Hypothalamus (tissue), 51 donors: ENCODE data around the gene DVL1.
"Not testable (repeated sequence)": the region's sequence is repeated elsewhere in the genome, so short reads cannot be mapped to it uniquely, and the experiment has no call there.

ENCODE experiments used
- DNase-seq, 51 donors: peaks; one replicate each; lab custom pipeline; 2025; lab: John Stamatoyannopoulos, UW

DVL1 gene

DNA sequence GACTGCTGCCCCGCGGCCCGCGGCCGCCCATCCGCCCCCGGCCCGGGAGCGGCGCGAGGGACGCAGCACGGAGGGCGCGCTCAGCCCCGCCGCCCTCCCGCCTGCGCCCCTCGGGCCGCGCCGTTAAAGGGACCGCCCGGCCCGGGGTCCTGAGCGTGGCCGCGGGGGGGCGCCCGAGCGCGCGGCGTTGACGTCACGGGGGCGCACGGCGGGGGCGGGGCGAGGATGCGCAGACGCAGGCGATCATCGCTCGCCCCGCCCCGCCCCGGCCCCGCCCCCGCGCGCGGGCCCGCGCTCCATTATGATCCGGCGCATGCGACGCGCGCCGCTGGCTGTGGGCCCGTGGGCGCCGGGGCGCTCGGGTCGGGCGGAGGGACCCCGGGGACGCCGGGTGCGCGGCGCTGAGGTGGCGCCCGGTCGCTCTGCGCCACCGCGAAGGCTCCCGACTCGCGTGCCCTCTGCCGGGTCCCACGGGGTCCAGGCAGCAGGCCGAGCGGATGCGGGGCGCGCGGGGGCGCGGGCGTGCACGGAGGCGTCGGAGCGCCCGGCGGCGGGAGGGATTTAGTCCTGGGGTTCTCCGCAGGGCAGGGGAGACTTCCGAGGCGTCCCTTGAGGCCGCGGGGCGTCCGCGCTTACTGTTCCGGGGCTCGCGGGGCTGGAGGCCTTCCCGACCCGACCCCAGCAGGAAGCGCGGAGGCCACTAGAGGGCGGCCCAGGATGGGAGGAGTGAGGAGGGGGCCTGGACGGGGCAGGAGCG lies at the start of gene DVL1:
TSS of gene DVL1 (minus strand) at position 163 of the 757 bp plus-strand sequence. CDS start 353 bp downstream, outside the sequence.
- DNase-seq, result peak in 36 of 51 donors; percentile 17 to 82 (median 55)

GRCh38 chr1:1398677-1399186 lies 49.5 kb upstream of the DVL1 start:
- DNase-seq, result no peak

GRCh38 chr1:1397839-1398523 lies 48.8 kb upstream of the DVL1 start:
- DNase-seq, result no peak

GRCh38 chr1:1395166-1395565 lies 45.9 kb upstream of the DVL1 start:
- no peak for DNase-seq

- DNase-seq, result no peak
Observed at GRCh38 chr1:1394116-1394515, 44.9 kb upstream of the DVL1 start.

- DNase-seq, result no peak
Observed at GRCh38 chr1:1393428-1393827, 44.2 kb upstream of the DVL1 start.

DNA sequence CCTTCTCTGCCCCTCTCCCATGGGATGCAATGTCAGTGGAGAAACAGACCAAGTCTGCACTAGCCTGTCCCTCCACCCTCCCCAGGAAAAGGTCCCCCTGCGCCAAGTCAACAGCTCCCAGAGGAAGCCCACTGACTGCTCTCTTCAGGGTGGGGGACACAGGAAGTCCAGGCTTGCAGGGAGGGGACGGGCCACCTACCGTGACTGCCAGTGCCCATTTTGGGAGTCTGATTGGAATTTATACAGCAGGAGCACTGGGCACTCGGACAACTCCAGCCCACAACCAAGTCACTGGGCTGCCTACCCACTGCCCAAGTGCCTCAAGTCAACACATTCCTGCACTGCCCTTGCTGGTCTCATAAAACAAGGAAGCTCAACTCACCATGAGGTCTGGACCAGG lies 43.8 kb upstream of the DVL1 start:
- DNase-seq, result no peak

- no peak for DNase-seq
Observed at GRCh38 chr1:1391225-1391624, 42.0 kb upstream of the DVL1 start.

- DNase-seq, result no peak
Observed at GRCh38 chr1:1390675-1391074, 41.5 kb upstream of the DVL1 start.

DNA sequence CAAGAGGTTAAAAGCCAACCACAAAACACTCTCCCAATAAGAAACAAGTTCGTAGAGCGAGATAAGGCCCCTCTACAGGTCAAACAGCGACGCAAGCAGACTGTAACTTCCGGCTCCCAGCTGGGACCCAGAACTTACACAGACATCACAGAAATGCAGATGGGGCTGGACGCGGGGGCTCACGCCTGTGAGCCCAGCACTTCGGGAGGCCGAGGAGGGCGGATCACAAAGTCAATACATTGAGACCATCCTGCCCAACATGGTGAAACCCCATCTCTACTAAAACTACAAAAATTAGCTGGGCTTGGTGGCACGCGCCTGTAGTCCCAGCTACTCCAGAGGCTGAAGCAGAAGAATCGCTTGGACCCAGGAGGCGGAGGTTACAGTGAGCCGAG lies 38.9 kb upstream of the DVL1 start:
- no peak for DNase-seq

GRCh38 chr1:1387098-1388077 lies 38.2 kb upstream of the DVL1 start:
- DNase-seq, result no peak

DNA sequence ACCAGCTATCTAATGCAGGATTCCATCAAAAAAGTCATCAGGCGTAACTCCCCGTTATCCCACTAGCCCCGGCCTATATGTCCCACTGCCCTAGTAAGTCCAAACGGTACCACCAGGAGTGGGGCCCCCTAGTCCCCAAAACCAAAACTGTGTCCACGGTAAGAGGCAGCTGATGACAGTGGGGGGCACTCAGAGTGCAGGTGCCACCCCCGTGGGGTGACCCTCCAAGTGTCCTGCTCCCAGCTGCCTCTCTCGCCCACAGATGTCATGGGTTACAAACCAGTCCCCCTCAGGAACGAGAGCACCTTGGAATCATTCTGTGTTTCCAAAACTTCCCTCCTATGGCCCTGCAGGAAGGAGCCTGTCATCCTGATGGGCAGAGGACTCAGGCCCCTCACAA lies 36.7 kb upstream of the DVL1 start:
- DNase-seq, result no peak

GRCh38 chr1:1385339-1385738 lies 36.1 kb upstream of the DVL1 start:
- not testable (repeated sequence) for DNase-seq

- no peak for DNase-seq
Observed at GRCh38 chr1:1381294-1381693, 32.1 kb upstream of the DVL1 start.

DNA sequence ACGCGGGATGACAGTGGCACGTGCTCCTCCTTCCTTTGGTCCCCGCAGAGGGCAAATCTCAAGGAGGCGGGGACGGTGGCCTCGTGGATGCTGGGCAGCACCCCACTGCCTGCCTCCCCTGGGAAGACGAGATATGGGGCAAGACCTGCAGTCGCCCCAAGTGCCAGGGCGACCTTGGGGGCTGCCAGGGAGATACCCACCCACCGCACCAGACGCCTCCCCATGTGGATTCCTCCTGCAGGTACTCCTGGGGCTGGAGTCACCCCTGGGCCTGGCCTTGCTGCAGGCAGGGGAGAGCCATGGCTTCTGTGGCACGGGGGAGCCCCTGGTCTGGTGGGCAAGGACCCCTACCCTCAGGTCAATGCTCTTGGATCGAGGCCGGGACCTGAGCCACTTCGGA lies 31.6 kb upstream of the DVL1 start:
- DNase-seq, result no peak

GRCh38 chr1:1377540-1378205 lies 28.5 kb upstream of the DVL1 start:
- DNase-seq, result no peak

- no peak for DNase-seq
Observed at GRCh38 chr1:1376551-1377226, 27.5 kb upstream of the DVL1 start.

DNA sequence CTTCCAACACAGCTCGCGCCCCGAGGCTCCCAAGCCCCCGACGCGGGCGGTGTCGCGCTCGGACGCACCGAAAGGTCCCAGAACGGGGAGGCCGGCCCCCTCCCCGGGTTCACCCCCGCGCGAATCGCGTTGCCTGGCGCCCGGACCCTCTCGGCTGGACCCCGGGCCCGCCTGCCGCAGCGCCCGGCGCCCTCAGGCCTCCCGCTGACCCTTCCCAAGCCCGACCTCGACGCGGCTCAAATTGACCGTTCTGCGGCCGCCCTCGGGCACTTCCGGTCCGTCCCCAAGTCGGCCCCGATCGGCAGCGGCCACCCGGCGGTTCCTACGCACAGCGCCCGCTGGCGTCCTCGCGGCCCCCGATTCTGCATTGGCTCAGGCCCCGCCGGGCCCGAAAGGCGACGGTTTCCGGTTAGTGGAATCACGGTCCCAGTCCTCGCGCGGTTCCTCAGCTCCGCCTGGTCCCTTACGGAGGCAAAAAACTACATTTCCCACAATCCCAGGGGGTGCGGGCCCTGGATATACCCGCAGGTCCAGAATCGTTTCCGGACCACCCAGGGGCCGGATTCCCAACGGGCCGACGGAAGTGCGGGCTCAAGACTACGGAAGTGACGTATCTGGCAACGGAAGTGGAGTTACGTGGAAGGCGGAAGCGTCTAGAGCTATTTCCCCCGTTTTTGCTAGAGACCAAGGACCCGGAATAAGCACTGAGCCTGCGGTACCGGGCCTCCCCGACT lies 25.9 kb upstream of the DVL1 start, which contains the start of gene AURKAIP1:
TSS of gene AURKAIP1 (minus strand) at position 279 of the 734 bp plus-strand sequence. CDS start 451 bp downstream, outside the sequence.
- DNase-seq, result peak; percentile 69 to 100 (median 98)

DNA sequence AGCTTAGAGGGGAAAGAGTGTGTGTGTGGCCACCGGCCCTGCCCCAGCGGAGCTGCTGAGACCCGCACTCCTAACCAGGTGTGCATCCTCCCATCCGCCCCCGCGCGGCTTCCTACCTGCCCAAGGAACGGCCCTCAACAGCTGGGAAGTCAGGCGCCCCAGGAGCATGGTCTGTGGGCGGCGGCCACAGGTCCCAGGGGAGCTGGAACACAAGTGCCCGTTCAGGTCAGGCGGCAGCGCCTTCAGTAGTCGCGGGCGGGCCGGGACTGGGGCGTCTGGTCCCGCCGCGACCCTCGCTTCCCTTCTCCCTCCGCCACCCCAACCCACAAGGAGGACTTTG lies 25.3 kb upstream of the DVL1 start:
- no peak for DNase-seq
